A549 (cell line): ENCODE results near the gene PPP1R13L. TPM values are rescaled to one million over a fixed set of nuclear protein-coding genes. Genes with fewer than 3 reads are reported as not detected.
A peak's percentile ranks its signal among the peaks of the same experiment; 100 is the strongest.

Source experiments
- ATAC-seq, 2 experiments: fragments of 200-7000 bp in 1 of 2; fragments of >200 bp in 1 of 2; cut with Nextera tagmentation in 1 of 2; cut with Tn5 transposase in 1 of 2; 3 replicates each; pipeline versions ENCODE4 v1.8.0 to v1.9.1; 2018 to 2020; ENCODE audit warnings: mild to moderate bottlenecking in 1 of 2, moderate library complexity in 1 of 2
- CTCF ChIA-PET: fragments of 300-600 bp; sonication (Branson Sonifier 250); formaldehyde crosslinking; extraction: SDS; loops from one replicate; lab custom pipeline; 2021; ENCODE audit warnings: antibody characterized with exemption, inconsistent platforms; lab: Yijun Ruan, JAX
- POLR2A ChIA-PET: fragments of 350-600 bp; formaldehyde crosslinking; extraction: SDS; loops from one replicate; lab custom pipeline; 2021; ENCODE audit warnings: antibody characterized with exemption, inconsistent platforms; lab: Yijun Ruan, JAX
- DNase-seq, 2 experiments: peaks; one replicate each; pipeline versions ENCODE4 v3.0.0 to v3.0.0-alpha.2; 2011 to 2016; ENCODE audit warnings: low read depth in 1 of 2, low spot score in 1 of 2
- FAIRE-seq: peaks from 2 replicates; lab custom pipeline; 2011; peaks lifted over from hg19 to GRCh38; lab: Jason Lieb, UNC
- H3K27ac ChIP-seq, 2 experiments: fragments of >200 bp; sonication (Bioruptor Twin); formaldehyde crosslinking; 3 replicates each; pipeline ENCODE4 v1.5.1; 2016 to 2017
- H3K4me1 ChIP-seq: fragments of >200 bp; sonication (Bioruptor Twin); formaldehyde crosslinking; 3 replicates; pipeline ENCODE4 v1.6.1; 2016
- H3K4me2 ChIP-seq: fragments of >200 bp; sonication (Bioruptor Twin); formaldehyde crosslinking; 3 replicates; pipeline ENCODE4 v1.6.1; 2016
- H3K4me3 ChIP-seq: fragments of >200 bp; sonication (Bioruptor Twin); formaldehyde crosslinking; 3 replicates; pipeline ENCODE4 v1.5.1; 2016
- H3K9me3 ChIP-seq: fragments of >200 bp; sonication (Bioruptor Twin); formaldehyde crosslinking; 3 replicates; pipeline ENCODE4 v1.6.1; 2016
- CHD2 ChIP-seq: fragments of 150-350 bp; IDR thresholded peaks from 2 replicates; pipeline ENCODE4 v1.6.1; 2014; ENCODE audit warnings: low read length; ENCODE audit not compliant: partially characterized antibody
- CHD4 ChIP-seq: fragments of 200-600 bp; sonication (generic); IDR thresholded peaks from 2 replicates; pipeline ENCODE4 v1.6.1; 2016; ENCODE audit warnings: antibody characterized with exemption, mild to moderate bottlenecking, borderline replicate concordance
- CTCF ChIP-seq: fragments of >200 bp; sonication (Bioruptor Twin); formaldehyde crosslinking; IDR thresholded peaks from 3 replicates; pipeline ENCODE4 v1.5.1; 2016
- EHF ChIP-seq: fragments of 250-450 bp; sonication (Bioruptor Pico); IDR thresholded peaks from 2 replicates; pipeline ENCODE4 v1.5.0; 2020; ENCODE audit warnings: mild to moderate bottlenecking
- FOSL2 ChIP-seq, 2 experiments: fragments of 450-650 bp in 1 of 2; fragments of >200 bp in 1 of 2; sonication (Bioruptor Twin) in 1 of 2; formaldehyde crosslinking; IDR thresholded peaks; 2 replicates each; pipeline versions ENCODE4 v1.5.0 to v1.6.1; 2016 to 2020; ENCODE audit warnings: mild to moderate bottlenecking in 1 of 2, moderate library complexity in 1 of 2
- HEYL ChIP-seq: fragments of 250-450 bp; sonication (Bioruptor Pico); IDR thresholded peaks from 2 replicates; pipeline ENCODE4 v1.8.0; 2021; ENCODE audit warnings: mild to moderate bottlenecking, moderate library complexity
- HOXA7 ChIP-seq: fragments of 250-450 bp; sonication (Bioruptor Pico); IDR thresholded peaks from 2 replicates; pipeline ENCODE4 v1.5.0; 2020; ENCODE audit warnings: mild to moderate bottlenecking, moderate library complexity
- HOXB5 ChIP-seq: fragments of 250-450 bp; sonication (Bioruptor Pico); IDR thresholded peaks from 2 replicates; pipeline ENCODE4 v1.5.0; 2020; ENCODE audit warnings: mild to moderate bottlenecking, moderate library complexity
- JUN ChIP-seq, 2 experiments: fragments of >200 bp; sonication (Bioruptor Twin); formaldehyde crosslinking; IDR thresholded peaks; 2 replicates in 1 of 2; 3 replicates in 1 of 2; pipeline ENCODE4 v1.6.1; 2016 to 2017
- JUNB ChIP-seq: fragments of >200 bp; sonication (Bioruptor Twin); formaldehyde crosslinking; IDR thresholded peaks from 2 replicates; pipeline ENCODE4 v1.6.1; 2016
- KDM1A ChIP-seq: fragments of 200-600 bp; sonication (generic); IDR thresholded peaks from 2 replicates; pipeline ENCODE4 v1.6.1; 2016; ENCODE audit warnings: low read depth, mild to moderate bottlenecking
- KDM5A ChIP-seq: fragments of 200-600 bp; sonication (generic); IDR thresholded peaks from 2 replicates; pipeline ENCODE4 v1.6.1; 2016; ENCODE audit warnings: antibody characterized with exemption, mild to moderate bottlenecking
- MYC ChIP-seq: IDR thresholded peaks from 2 replicates; pipeline ENCODE4 v1.6.1; 2012; ENCODE audit warnings: mild to moderate bottlenecking, inconsistent platforms, low read length, improper control_type of control experiment, borderline replicate concordance
- NPAS2 ChIP-seq: fragments of 250-450 bp; sonication (Bioruptor Pico); IDR thresholded peaks from 2 replicates; pipeline ENCODE4 v1.8.0; 2022; ENCODE audit warnings: mild to moderate bottlenecking, moderate library complexity, borderline replicate concordance
- NR3C1 ChIP-seq: fragments of >200 bp; sonication (Bioruptor Twin); formaldehyde crosslinking; IDR thresholded peaks from 3 replicates; pipeline ENCODE4 v1.6.1; 2017
- POLR2AphosphoS2 ChIP-seq: conservative IDR thresholded peaks from 2 replicates; pipeline ENCODE4 v1.6.1; 2012; ENCODE audit warnings: low read length, improper control_type of control experiment, inconsistent platforms
- RAD21 ChIP-seq, 2 experiments: fragments of >200 bp in 1 of 2; sonication (Bioruptor Twin) in 1 of 2; formaldehyde crosslinking in 1 of 2; IDR thresholded peaks in 1 of 2; conservative IDR thresholded peaks in 1 of 2; 2 replicates in 1 of 2; 3 replicates in 1 of 2; pipeline ENCODE4 v1.6.1; 2012 to 2018; ENCODE audit warnings: inconsistent platforms in 1 of 2
- RARB ChIP-seq: fragments of 250-450 bp; sonication (Bioruptor Pico); IDR thresholded peaks from 2 replicates; pipeline ENCODE4 v1.8.0; 2021; ENCODE audit warnings: mild to moderate bottlenecking, moderate library complexity
- RCOR1 ChIP-seq: fragments of 150-350 bp; IDR thresholded peaks from 2 replicates; pipeline ENCODE4 v1.6.1; 2014; ENCODE audit warnings: antibody characterized with exemption, low read length, low read depth
- RFX5 ChIP-seq: fragments of 450-650 bp; IDR thresholded peaks from 2 replicates; pipeline ENCODE4 v1.7.1; 2014; ENCODE audit warnings: antibody characterized with exemption, mild to moderate bottlenecking, moderate library complexity
- RNF2 ChIP-seq: fragments of 200-600 bp; sonication (generic); IDR thresholded peaks from 2 replicates; pipeline ENCODE4 v1.6.1; 2016; ENCODE audit warnings: low read depth, mild to moderate bottlenecking, antibody characterized with exemption, moderate library complexity, borderline replicate concordance
- SMC3 ChIP-seq: fragments of >200 bp; sonication (Bioruptor Twin); formaldehyde crosslinking; IDR thresholded peaks from 3 replicates; pipeline ENCODE4 v1.6.1; 2018; ENCODE audit warnings: inconsistent platforms
- USF2 ChIP-seq: fragments of 450-650 bp; IDR thresholded peaks from 2 replicates; pipeline ENCODE4 v1.6.1; 2014; ENCODE audit warnings: antibody characterized with exemption
- ZC3H11A ChIP-seq: fragments of 450-650 bp; IDR thresholded peaks from 2 replicates; pipeline ENCODE4 v1.6.1; 2014; ENCODE audit warnings: antibody characterized with exemption, mild to moderate bottlenecking
- ZNF302 ChIP-seq: fragments of 250-450 bp; sonication (Bioruptor Pico); IDR thresholded peaks from 2 replicates; pipeline ENCODE4 v1.9.0; 2021; ENCODE audit warnings: inconsistent platforms, mild to moderate bottlenecking, moderate library complexity
- ZSCAN20 ChIP-seq: fragments of 250-450 bp; sonication (Bioruptor Pico); IDR thresholded peaks from 2 replicates; pipeline ENCODE4 v1.8.0; 2022; ENCODE audit warnings: mild to moderate bottlenecking, moderate library complexity
- WGBS: methylation state at CpG from one replicate; pipeline ENCODE4 v1.1.6; 2017; ENCODE audit errors: missing lambda C conversion rate; 5-methylcytosine and 5-hydroxymethylcytosine counted together
- polyA plus RNA-seq, 4 experiments: library from polyadenylated mRNA; depleted of rRNA in 3 of 4; stranded (reverse); fragments of >200 nt; fragmentation: RNase III in 1 of 4; extraction: RNeasy Plus Mini Kit Qiagen cat#74134 plus additional on column Dnase treatment in 1 of 4; gene quantifications; 2 replicates in 3 of 4; 3 replicates in 1 of 4; pipeline ENCODE4 v1.2.3, GENCODE V29; 2011 to 2017

The PPP1R13L gene
- polyA plus RNA-seq, 2 of the 4 experiments (the other 2 are of a cell fraction) = 3.2 to 18.9 TPM

GRCh38 chr19:45401815-45402214 is 3.1 kb downstream of the PPP1R13L start:
- 82% methylated on average over 6 of the region's 6 CpGs for WGBS
- peaks cover 28% of the 10 kb centered on the region for H3K4me1 ChIP-seq
- DNase-seq = no peak
- TF ChIP-seq HEYL (no peak), NPAS2 (no peak)
- TF ChIP-seq, all 56 proteins: peak for 0
- peak overlapping the region; percentile 86 for H3K4me2 ChIP-seq
- ATAC-seq (no peak), FAIRE-seq (no peak)
- H3K27ac ChIP-seq = peak overlapping the region; percentile 94 to 96
- peak overlapping the region; percentile 36 for H3K4me3 ChIP-seq
- POLR2A ChIA-PET = interaction anchor here (0.6 to 1.5 kb wide), 2 partner anchors 77 to 504 kb away, joined by 3 to 6 read pairs; no protein-coding TSS in a partner anchor
- no peaks in the 10 kb centered on the region for H3K9me3 ChIP-seq
- CTCF ChIA-PET = interaction anchor here (0.6 to 6.3 kb wide), 33 partner anchors 9 to 631 kb away, joined by 3 to 99 read pairs (median 5); partner anchors contain the start of genes BLOC1S3, ERCC1, ERCC2 and TRAPPC6A

GRCh38 chr19:45400192-45400591 is 4.7 kb downstream of the PPP1R13L start:
- CTCF ChIA-PET = interaction anchor here (0.6 to 6.3 kb wide), 10 partner anchors 8 to 218 kb away, joined by 3 to 99 read pairs (median 5); no protein-coding TSS in a partner anchor
- H3K4me1 ChIP-seq = peaks cover 28% of the 10 kb centered on the region
- H3K4me3 ChIP-seq = no peak overlapping the region
- TF ChIP-seq ZC3H11A (no peak), KDM5A (no peak), ZNF302 (CRISPR knock-in tag) (no peak), JUN (IDR thresholded peaks at IDR 0.05) (no peak), RNF2 (no peak), SMC3 (no peak), RARB (CRISPR knock-in tag) (no peak), CHD2 (no peak), RAD21 (conservative IDR thresholded peaks at IDR 0.05 in 1 of 2, IDR thresholded peaks at IDR 0.05 in 1 of 2) (no peak), HOXA7 (CRISPR knock-in tag) (no peak)
- WGBS = 93% methylated on average over 6 of the region's 6 CpGs
- FAIRE-seq (no peak), ATAC-seq (no peak), DNase-seq (no peak)
- H3K27ac ChIP-seq = no peak overlapping the region
- H3K4me2 ChIP-seq = no peak overlapping the region
- no peaks in the 10 kb centered on the region for H3K9me3 ChIP-seq
- POLR2A ChIA-PET = no interaction called here

GRCh38 chr19:45395821-45396617 is 8.8 kb downstream of the PPP1R13L start:
- DNase-seq (no peak), FAIRE-seq (no peak), ATAC-seq (no peak)
- CTCF ChIA-PET = interaction anchor here (1.2 kb wide), 1 partner anchor 43 kb away, joined by 3 read pairs; no protein-coding TSS in a partner anchor
- H3K9me3 ChIP-seq = no peaks in the 10 kb centered on the region
- no peak overlapping the region for H3K4me2 ChIP-seq
- POLR2A ChIA-PET = no interaction called here
- H3K4me1 ChIP-seq = no peaks in the 10 kb centered on the region
- TF ChIP-seq NPAS2 (no peak), RARB (CRISPR knock-in tag) (no peak), USF2 (no peak), FOSL2 (IDR thresholded peaks at IDR 0.05) (no peak), FOSL2 (CRISPR knock-in tag; IDR thresholded peaks at IDR 0.05) (no peak), EHF (CRISPR knock-in tag) (no peak), ZSCAN20 (CRISPR knock-in tag) (no peak), ZC3H11A (no peak), NR3C1 (no peak), MYC (no peak), KDM1A (no peak), JUNB (no peak), RFX5 (no peak), POLR2AphosphoS2 (no peak), CHD4 (no peak), RCOR1 (no peak), CTCF (no peak), HOXA7 (CRISPR knock-in tag) (no peak), HOXB5 (CRISPR knock-in tag) (no peak)
- 92% methylated on average over 58 of the region's 59 CpGs for WGBS
- no peak overlapping the region for H3K4me3 ChIP-seq
- no peak overlapping the region for H3K27ac ChIP-seq
